ENCODE results near the gene PLCB1.

PLCB1 gene

DNA sequence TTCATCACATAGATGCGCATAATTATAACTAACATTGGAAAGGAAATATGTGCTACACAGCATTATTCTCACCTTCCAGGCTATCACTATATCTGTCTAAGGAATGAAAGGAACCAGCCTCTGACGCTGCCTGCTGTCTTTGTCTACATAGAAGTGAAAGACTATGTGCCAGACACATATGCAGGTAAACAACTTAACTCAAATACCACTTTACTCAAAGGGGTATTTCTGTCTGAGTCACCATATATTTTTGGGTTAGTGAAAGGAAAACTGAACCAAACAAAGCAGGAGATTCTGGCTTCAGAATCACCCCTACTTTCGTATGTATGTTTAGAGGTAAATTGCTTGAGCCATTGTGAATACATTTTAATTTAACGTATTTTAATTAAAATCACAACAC, 608.2 kb downstream of the PLCB1 start:
- in situ Hi-C loops (cut with MboI; ENCODE audit: low sequenced_read_pairs), result no loop called here

GRCh38 chr20:8744228-8744844, 612.3 kb downstream of the PLCB1 start:
- in situ Hi-C loops (cut with MboI; ENCODE audit: low sequenced_read_pairs), result no loop called here

GRCh38 chr20:8749101-8749500, 617.0 kb downstream of the PLCB1 start:
- in situ Hi-C loops (cut with MboI; ENCODE audit: low sequenced_read_pairs), result no loop called here

- in situ Hi-C loops (cut with MboI; ENCODE audit: low sequenced_read_pairs), result no loop called here
Observed at GRCh38 chr20:8749986-8750385, 617.9 kb downstream of the PLCB1 start.

DNA sequence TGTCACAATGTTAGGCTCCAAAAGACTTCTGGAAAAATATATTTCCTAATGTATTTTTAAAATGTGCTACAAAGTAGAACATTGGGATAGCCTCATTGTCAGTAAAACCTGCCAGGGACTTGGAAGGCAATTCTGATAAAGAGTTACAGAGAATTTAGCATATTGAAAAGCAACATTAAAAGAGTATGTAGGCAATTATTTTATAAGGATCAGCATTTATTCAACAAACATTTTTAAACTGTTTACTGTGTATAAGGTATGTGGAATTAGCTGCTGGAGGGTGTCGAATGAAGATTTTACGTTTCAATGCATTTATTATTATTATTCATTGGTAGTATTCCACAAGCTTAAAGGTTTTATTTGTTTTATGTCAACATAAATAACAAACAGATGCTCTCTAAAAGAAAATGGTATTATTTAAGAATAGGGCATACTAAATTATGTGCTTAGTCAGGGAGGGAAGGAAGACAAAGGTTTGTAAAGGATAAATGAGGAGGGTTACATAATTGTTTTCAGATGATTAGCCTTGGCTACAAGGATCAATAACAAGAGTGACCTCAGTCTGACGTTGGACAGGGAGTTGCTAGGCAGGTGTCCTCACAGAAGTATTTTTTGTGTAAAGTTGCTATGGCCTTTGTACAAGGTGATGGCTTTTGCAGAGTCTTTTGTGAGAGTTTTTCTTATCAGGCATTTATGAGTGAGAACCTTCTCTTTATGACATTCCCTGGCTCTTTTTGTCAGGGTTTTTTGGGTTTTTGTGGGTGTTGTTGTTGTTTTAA, 623.5 kb downstream of the PLCB1 start:
- in situ Hi-C loops (cut with MboI; ENCODE audit: low sequenced_read_pairs), result no loop called here

- in situ Hi-C loops (cut with MboI; ENCODE audit: low sequenced_read_pairs), result no loop called here
Observed at GRCh38 chr20:8756410-8756809, 624.3 kb downstream of the PLCB1 start.

DNA sequence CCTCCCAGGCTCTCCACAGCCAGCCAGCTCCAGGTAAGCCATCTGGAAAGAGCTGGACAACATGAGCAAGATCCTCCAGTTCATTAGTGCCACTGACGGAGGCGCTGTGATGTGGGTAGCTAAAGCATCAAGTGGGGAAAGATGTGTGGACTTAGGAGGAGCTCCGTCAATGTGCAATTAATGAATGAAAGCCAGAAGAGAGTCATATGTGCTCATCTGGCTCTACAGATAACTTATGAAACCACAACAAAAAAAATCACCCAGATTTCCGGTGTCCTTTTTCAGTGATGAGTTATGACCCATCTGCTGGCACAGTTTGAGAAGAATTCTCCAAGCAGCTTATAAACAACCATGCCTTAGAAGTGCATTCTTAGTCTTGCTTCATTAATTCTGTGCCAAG, 625.1 kb downstream of the PLCB1 start:
- in situ Hi-C loops (cut with MboI; ENCODE audit: low sequenced_read_pairs), result no loop called here

DNA sequence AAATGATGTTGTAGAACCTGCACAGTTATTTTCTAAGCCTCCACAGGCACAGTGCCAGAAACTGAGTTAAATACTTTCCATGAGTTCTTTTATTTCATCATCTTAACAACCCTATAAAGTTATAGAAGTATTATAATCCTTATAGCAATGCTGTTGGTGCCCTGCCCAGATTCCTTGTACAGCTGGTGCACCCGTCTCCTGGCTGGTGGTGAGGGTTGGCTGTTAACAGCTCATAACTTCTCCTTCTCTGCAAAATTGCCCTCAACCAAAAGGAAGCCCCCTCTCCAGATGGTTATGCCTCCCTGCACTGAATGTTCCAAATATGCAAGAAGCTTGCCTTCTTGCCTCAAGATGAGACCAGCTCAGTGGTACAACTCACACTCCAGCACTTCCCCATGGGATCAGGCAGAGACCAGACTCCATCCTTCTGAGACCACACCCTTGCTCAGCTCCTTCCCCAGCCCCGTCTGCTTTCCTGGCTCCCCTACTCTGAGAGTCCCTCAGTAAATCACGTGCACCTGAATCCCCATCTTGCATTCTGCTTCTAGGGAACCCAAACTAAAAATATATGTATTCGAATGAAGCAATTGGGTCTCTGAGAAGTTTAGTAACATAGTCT, 632.4 kb downstream of the PLCB1 start:
- in situ Hi-C loops (cut with MboI; ENCODE audit: low sequenced_read_pairs), result no loop called here

- in situ Hi-C loops (cut with MboI; ENCODE audit: low sequenced_read_pairs), result no loop called here
Observed at GRCh38 chr20:8766868-8767390, 634.9 kb downstream of the PLCB1 start.

DNA sequence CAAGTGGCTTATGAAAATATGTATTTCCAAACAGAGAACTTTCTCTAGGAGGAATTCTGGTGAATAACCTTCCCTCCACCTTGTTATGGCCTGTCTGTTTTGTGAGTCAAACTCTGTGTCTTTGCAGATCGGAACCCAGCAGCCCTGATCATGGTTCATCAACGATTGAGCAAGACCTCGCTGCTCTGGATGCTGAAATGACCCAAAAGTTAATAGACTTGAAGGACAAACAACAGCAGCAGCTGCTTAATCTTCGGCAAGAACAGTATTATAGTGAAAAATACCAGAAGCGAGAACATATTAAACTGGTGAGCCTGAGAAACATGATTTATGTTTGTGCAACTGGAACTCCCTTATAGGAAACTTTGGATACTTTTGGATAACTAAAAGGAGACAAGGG, 642.3 kb downstream of the PLCB1 start:
- in situ Hi-C loops (cut with MboI; ENCODE audit: low sequenced_read_pairs), result no loop called here

DNA sequence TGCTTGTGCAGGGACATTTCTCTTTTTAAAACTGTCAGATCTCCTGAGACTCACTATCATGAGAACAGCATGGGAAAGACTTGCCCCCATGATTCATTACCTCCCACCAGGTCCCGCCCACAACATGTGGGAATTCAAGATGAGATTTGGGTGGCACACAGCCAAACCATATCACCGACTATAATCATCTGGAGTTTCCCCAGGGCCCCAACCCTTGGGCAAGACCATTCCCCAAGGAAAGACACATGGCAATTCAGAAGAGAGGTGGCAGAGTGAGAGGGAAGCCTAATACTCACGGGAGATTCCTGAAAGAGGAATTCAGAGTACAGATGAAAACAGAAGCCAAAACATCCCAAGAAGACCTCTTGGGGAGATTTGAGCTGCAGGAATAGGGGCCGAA, 645.8 kb downstream of the PLCB1 start:
- in situ Hi-C loops (cut with MboI; ENCODE audit: low sequenced_read_pairs), result no loop called here

- in situ Hi-C loops (cut with MboI; ENCODE audit: low sequenced_read_pairs), result no loop called here
Observed at GRCh38 chr20:8778387-8778786, 646.3 kb downstream of the PLCB1 start.

GRCh38 chr20:8780915-8781314, 648.8 kb downstream of the PLCB1 start:
- in situ Hi-C loops (cut with MboI; ENCODE audit: low sequenced_read_pairs), result no loop called here

GRCh38 chr20:8782804-8783203, 650.7 kb downstream of the PLCB1 start:
- in situ Hi-C loops (cut with MboI; ENCODE audit: low sequenced_read_pairs), result no loop called here

DNA sequence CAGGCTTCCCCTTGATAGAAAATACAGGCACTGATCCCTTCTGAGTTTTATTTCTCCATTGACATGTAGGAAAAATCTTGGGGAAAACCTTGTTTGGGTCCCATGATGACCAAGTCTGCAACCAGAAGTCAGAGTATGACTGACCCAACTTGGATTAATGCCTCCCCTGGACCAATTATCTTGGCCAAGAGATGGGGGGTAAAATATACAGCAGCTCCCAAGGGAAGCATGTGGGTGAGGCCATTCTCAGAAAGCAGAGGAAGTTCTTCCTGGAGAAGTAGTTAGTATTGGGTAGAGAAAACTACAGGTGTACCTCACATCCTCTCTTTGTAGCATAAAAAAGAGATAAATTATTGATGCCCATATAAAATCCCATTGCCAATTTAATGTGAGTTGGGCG, 651.7 kb downstream of the PLCB1 start:
- in situ Hi-C loops (cut with MboI; ENCODE audit: low sequenced_read_pairs), result no loop called here

DNA sequence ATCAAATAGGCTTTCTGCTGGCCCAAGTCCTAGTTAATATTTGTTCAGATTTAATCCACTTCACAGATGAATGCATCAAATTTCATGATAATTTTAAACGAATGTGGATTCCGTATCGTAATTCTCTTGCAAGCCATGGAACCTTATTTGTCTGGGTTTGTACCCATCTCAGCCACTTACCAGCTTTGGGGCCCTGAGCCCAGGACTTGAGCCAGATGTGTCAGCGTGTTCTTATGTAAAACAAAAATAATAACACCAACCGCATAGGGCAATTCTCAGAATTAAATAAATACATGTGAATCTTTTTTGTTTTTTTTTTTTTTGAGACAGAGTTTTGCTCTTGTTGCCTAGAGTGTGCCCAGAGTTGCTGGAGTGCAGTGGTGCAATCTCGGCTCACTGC, 654.3 kb downstream of the PLCB1 start:
- in situ Hi-C loops (cut with MboI; ENCODE audit: low sequenced_read_pairs), result no loop called here

- in situ Hi-C loops (cut with MboI; ENCODE audit: low sequenced_read_pairs), result no loop called here
Observed at GRCh38 chr20:8787090-8787489, 655.0 kb downstream of the PLCB1 start.

DNA sequence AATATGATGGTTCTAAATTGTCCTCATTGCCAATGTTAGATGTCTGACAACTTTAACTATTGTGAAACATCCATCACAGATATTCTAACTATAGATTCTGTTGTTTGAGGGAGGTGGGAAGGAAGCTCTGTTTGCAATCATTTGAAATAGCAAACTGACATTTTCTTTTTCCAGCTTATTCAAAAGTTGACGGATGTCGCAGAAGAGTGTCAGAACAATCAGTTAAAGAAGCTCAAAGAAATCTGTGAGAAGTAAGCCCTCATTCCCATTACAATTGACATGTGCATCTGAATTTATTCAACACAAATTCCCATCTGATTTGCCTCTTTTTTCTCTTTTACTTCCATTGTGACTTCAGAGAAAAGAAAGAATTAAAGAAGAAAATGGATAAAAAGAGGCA, 656.2 kb downstream of the PLCB1 start:
- in situ Hi-C loops (cut with MboI; ENCODE audit: low sequenced_read_pairs), result no loop called here

DNA sequence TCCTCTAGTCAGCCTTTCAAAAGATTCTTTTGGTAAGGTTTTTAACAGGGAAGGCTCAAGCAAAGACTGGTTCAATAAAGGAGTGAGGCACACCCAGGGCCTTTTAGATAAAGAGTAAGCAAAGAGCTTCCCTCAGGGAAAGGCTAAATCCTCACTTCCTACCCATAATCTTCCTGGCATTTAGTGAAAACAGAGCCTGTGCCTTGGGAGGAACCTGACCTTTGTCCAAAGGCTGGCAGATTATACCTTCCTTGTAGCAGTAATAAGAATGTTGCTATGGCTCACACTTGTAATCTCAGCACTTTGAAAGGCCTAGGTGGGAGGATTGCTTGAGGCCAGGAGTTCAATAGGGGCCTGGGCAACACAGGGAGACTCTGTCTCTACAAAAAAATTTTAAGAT, 656.8 kb downstream of the PLCB1 start:
- in situ Hi-C loops (cut with MboI; ENCODE audit: low sequenced_read_pairs), result no loop called here

DNA sequence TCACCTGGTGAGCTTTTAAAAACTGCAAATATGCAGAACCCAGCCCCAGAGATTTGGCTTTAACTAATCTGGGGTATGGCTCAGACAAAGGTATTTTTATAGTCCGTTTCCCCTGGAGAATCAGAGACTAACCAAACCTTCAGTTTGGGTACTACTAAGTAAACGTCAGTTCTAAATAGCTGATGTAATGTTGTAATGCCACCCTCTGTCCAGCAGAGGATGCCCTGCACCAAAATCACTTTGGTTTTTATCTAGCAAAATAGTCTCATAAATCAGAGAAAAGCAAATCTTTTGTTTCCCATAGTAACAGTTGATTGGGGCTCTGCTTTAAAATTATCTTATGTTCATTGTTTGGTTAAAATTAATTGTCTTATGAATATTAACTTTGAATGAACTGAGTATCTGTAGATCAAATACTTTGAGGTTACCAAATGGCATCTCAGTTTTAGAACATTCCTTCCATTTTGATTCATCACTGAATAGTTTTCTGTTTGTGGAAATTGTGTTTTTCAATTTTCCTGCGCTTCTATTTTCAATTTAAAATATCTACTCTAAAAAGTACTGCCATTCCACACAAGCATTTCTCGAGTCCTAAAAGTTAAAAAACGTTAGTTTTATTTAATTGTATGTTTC, 658.5 kb downstream of the PLCB1 start:
- in situ Hi-C loops (cut with MboI; ENCODE audit: low sequenced_read_pairs), result no loop called here

- in situ Hi-C loops (cut with MboI; ENCODE audit: low sequenced_read_pairs), result no loop called here
Observed at GRCh38 chr20:8795404-8795803, 663.3 kb downstream of the PLCB1 start.
